Progenitor cell of endocrine pancreas (in vitro differentiated cells): ENCODE data around the gene PLEKHG7. TPM values are rescaled to one million over a fixed set of nuclear protein-coding genes. Genes with fewer than 3 reads are reported as not detected.
A peak's percentile ranks its signal among the peaks of the same experiment; 100 is the strongest.
"Not testable (repeated sequence)": the region's sequence is repeated elsewhere in the genome, so short reads cannot be mapped to it uniquely, and the experiment has no call there.

Experiments used
- DNase-seq: peaks from one replicate; pipeline ENCODE4 v3.0.0; 2021; ENCODE audit warnings: low spot score; ENCODE audit not compliant: unreplicated experiment
- H3K27ac Mint-ChIP-seq: 2 replicates; pipeline ENCODE4 v1.8.0; 2021; ENCODE audit warnings: mild to moderate bottlenecking, moderate library complexity, mixed read lengths
- H3K27me3 Mint-ChIP-seq: 2 replicates; pipeline ENCODE4 v1.8.0; 2021; ENCODE audit warnings: mixed read lengths
- H3K36me3 Mint-ChIP-seq: 2 replicates; pipeline ENCODE4 v1.8.0; 2022; ENCODE audit warnings: mixed read lengths; ENCODE audit not compliant: insufficient read depth
- H3K4me1 Mint-ChIP-seq: 2 replicates; pipeline ENCODE4 v1.8.0; 2021; ENCODE audit warnings: low read depth, mixed read lengths
- H3K4me3 Mint-ChIP-seq: 2 replicates; pipeline ENCODE4 v1.8.0; 2021; ENCODE audit warnings: low read depth, mild to moderate bottlenecking, moderate library complexity, mixed read lengths
- H3K9me3 Mint-ChIP-seq: 2 replicates; pipeline ENCODE4 v1.8.0; 2021; ENCODE audit warnings: low read depth, mixed read lengths
- CTCF ChIP-seq: fragments of 200-600 bp; sonication (generic); IDR thresholded peaks from one replicate; pipeline ENCODE4 v1.5.0; 2021; ENCODE audit warnings: antibody characterized with exemption, mild to moderate bottlenecking; ENCODE audit not compliant: unreplicated experiment
- long read RNA-seq: library from polyadenylated mRNA; unstranded; transcript quantifications from one replicate; pipeline ENCODE4 v2.0.0, GENCODE V29; 2020
- total RNA-seq: library from RNA; stranded (reverse); gene quantifications from 2 replicates; pipeline ENCODE4 v1.2.1, GENCODE V29; 2021

Gene PLEKHG7
- total RNA-seq: 0.65 and 0.75 TPM in 2 replicates
- long read RNA-seq, partial matches to known transcripts: 0 of 2 reads
- long read RNA-seq, other reads (novel, unspliced or antisense): 2 of 2 reads

- H3K9me3 Mint-ChIP-seq: peaks cover 7% of the 10 kb centered on the region
- DNase-seq: no peak
- peak within 1 kb of the TSS; percentile 82 for H3K27ac Mint-ChIP-seq
- H3K27me3 Mint-ChIP-seq: no peaks in the 10 kb centered on the region
- peak within 1 kb of the TSS; percentile 63 for H3K4me3 Mint-ChIP-seq
- H3K36me3 Mint-ChIP-seq: no peaks in the 10 kb centered on the region
- TF ChIP-seq CTCF: no peak
- peaks cover 17% of the 10 kb centered on the region for H3K4me1 Mint-ChIP-seq
Observed at GRCh38 chr12:92702754-92703679, at the start of gene PLEKHG7. PLEKHG7 (plus strand) TSS chr12:92702989; CDS start chr12:92706632, 3,643 bp downstream.

- not testable (repeated sequence) for H3K27me3 Mint-ChIP-seq, H3K4me1 Mint-ChIP-seq, DNase-seq, H3K27ac Mint-ChIP-seq, H3K36me3 Mint-ChIP-seq, H3K9me3 Mint-ChIP-seq, H3K4me3 Mint-ChIP-seq
Observed at GRCh38 chr12:92654256-92654655, 48.5 kb upstream of the PLEKHG7 start.

GRCh38 chr12:92654929-92655328 lies 47.9 kb upstream of the PLEKHG7 start:
- peaks cover 1% of the 10 kb centered on the region for H3K4me1 Mint-ChIP-seq
- peaks cover 2% of the 10 kb centered on the region for H3K27me3 Mint-ChIP-seq
- H3K9me3 Mint-ChIP-seq: no peaks in the 10 kb centered on the region
- DNase-seq: no peak
- no peaks in the 10 kb centered on the region for H3K36me3 Mint-ChIP-seq
- TF ChIP-seq CTCF: no peak
- no peak overlapping the region for H3K4me3 Mint-ChIP-seq
- H3K27ac Mint-ChIP-seq: no peak overlapping the region

- no peaks in the 10 kb centered on the region for H3K36me3 Mint-ChIP-seq
- no peak overlapping the region for H3K27ac Mint-ChIP-seq
- H3K4me1 Mint-ChIP-seq: no peaks in the 10 kb centered on the region
- H3K9me3 Mint-ChIP-seq: peaks cover 3% of the 10 kb centered on the region
- TF ChIP-seq CTCF: no peak
- no peak overlapping the region for H3K4me3 Mint-ChIP-seq
- H3K27me3 Mint-ChIP-seq: peaks cover 2% of the 10 kb centered on the region
- DNase-seq: no peak
Observed at GRCh38 chr12:92656911-92657310, 45.9 kb upstream of the PLEKHG7 start.

GRCh38 chr12:92657770-92658169 lies 45.0 kb upstream of the PLEKHG7 start:
- no peak for TF ChIP-seq CTCF
- H3K4me1 Mint-ChIP-seq: no peaks in the 10 kb centered on the region
- peaks cover 3% of the 10 kb centered on the region for H3K9me3 Mint-ChIP-seq
- no peaks in the 10 kb centered on the region for H3K36me3 Mint-ChIP-seq
- no peak for DNase-seq
- H3K27me3 Mint-ChIP-seq: peaks cover 2% of the 10 kb centered on the region
- H3K27ac Mint-ChIP-seq: no peak overlapping the region
- no peak overlapping the region for H3K4me3 Mint-ChIP-seq
